ENCODE measurements around the gene SYNCRIP. TPM values are rescaled to one million over a fixed set of nuclear protein-coding genes. Genes with fewer than 3 reads are reported as not detected.
"Not testable (repeated sequence)": the region's sequence is repeated elsewhere in the genome, so short reads cannot be mapped to it uniquely, and the experiment has no call there.

SYNCRIP gene
- polyA plus RNA-seq, 1 of the 3 experiments (the other 2 are of a cell fraction): 15.9 TPM

DNA sequence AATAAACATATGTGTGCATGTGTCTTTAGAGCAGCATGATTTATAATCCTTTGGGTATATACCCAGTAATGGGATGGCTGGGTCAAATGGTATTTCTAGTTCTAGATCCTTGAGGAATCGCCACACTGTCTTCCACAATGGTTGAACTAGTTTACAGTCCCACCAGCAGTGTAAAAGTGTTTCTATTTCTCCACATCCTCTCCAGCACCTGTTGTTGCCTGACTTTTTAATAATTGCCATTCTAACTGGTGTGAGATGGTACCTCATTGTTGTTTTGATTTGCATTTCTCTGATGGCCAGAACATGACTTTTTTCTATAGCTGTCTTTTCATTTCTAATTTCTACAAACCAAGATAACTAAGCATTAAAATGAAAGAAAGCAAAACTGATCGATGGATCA, 78.5 kb downstream of the SYNCRIP start:
- Histone ChIP-seq H3F3A (replicated peaks; ENCODE audit: insufficient read depth) (peaks cover 14% of the 10 kb centered on the region), H3K36me3 (replicated peaks in 1 of 2; ENCODE audit: control insufficient read depth in 1 of 2, insufficient read depth in 2 of 2, low read length in 1 of 2) (peaks cover 24 to 52% of the 10 kb centered on the region in 2 experiments), H3K79me2 (ENCODE audit: insufficient read depth) (peaks cover 32% of the 10 kb centered on the region; the same call in 1 of the 2 replicates)
- DNase-seq; H3K4me1 ChIP-seq (ENCODE audit: control insufficient read depth in 1 of 2, insufficient read depth in 2 of 2, low read depth in 1 of 2, low read length in 1 of 2); H2AFZ ChIP-seq (ENCODE audit: low read depth); H3K9me2 ChIP-seq; H4K20me1 ChIP-seq (ENCODE audit: insufficient read depth); H3K9ac ChIP-seq; CTCF ChIA-PET; H3K4me2 ChIP-seq; H3K27me3 ChIP-seq (ENCODE audit: insufficient read depth); H3K27ac ChIP-seq (ENCODE audit: low read depth in 2 of 2, low read length in 1 of 2); POLR2A ChIA-PET; H3K9me3 ChIP-seq; H3K4me3 ChIP-seq (ENCODE audit: low read depth in 2 of 2, low read length in 1 of 2): not testable (repeated sequence)
- over 99% methylated on average over 2 of the region's 2 CpGs for WGBS (ENCODE audit: low lambda C conversion rate)

Small RNA genes lying within 50 kb of the gene (small RNA-seq; reads per million reads assigned to genes)
- 0 reads per million in 7 experiments for gene SNORD50B

Other genes starting within 250 kb of the SYNCRIP start
- 443 and 528 TPM in 2 replicates for gene NT5E, start 192.8 kb downstream of the SYNCRIP start, polyA plus RNA-seq (2012; rRNA removed)
- gene SNX14, start 49.0 kb downstream of the SYNCRIP start, polyA plus RNA-seq (2012; rRNA removed): 40.4 and 53.9 TPM in 2 replicates

Data from SK-N-SH (cell line).